Suprapubic skin (tissue), 4 donors: ENCODE measurements around the gene ARHGAP22.

Experiments
- POLR2A ChIP-seq, 2 donors: fragments of 450-650 bp; IDR thresholded peaks; one replicate each; pipeline ENCODE4 v1.6.1; 2017; ENCODE audit warnings: antibody characterized with exemption in 2 of 2, mild to moderate bottlenecking in 2 of 2, moderate library complexity in 2 of 2
- POLR2AphosphoS5 ChIP-seq, 3 donors: sonication (generic); formaldehyde crosslinking; IDR thresholded peaks; one replicate each; pipeline ENCODE4 v1.6.1; 2017; ENCODE audit warnings: antibody characterized with exemption in 3 of 3
- TF ChIP-seq, protein P1 (sequence below), 2 donors: fragments of 200-600 bp in 1 of 2; fragments of 450-650 bp in 1 of 2; sonication (generic) in 1 of 2; IDR thresholded peaks; one replicate each; pipeline ENCODE4 v1.5.1; 2016 to 2019; ENCODE audit warnings: antibody characterized with exemption in 2 of 2, mild to moderate bottlenecking in 1 of 2, moderate library complexity in 1 of 2

- TF ChIP-seq, protein P1, sequence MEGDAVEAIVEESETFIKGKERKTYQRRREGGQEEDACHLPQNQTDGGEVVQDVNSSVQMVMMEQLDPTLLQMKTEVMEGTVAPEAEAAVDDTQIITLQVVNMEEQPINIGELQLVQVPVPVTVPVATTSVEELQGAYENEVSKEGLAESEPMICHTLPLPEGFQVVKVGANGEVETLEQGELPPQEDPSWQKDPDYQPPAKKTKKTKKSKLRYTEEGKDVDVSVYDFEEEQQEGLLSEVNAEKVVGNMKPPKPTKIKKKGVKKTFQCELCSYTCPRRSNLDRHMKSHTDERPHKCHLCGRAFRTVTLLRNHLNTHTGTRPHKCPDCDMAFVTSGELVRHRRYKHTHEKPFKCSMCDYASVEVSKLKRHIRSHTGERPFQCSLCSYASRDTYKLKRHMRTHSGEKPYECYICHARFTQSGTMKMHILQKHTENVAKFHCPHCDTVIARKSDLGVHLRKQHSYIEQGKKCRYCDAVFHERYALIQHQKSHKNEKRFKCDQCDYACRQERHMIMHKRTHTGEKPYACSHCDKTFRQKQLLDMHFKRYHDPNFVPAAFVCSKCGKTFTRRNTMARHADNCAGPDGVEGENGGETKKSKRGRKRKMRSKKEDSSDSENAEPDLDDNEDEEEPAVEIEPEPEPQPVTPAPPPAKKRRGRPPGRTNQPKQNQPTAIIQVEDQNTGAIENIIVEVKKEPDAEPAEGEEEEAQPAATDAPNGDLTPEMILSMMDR (IDR thresholded peaks at IDR 0.05), result no peak
- TF ChIP-seq POLR2A (IDR thresholded peaks at IDR 0.05) (no peak), POLR2AphosphoS5 (IDR thresholded peaks at IDR 0.05) (no peak)
These were observed 5.8 kb upstream of the ARHGAP22 start for GRCh38 chr10:48610585-48611093.
